GM20431 (cell line): Measurements from ENCODE around the gene PFDN4.

Experiments used
- in situ Hi-C: fragments of 300-500 bp; cut with MseI, MboI; formaldehyde crosslinking; loops from one replicate; pipeline ENCODE4 v1.15.0; 2020; ENCODE audit warnings: low sequenced_read_pairs; ENCODE audit not compliant: unreplicated experiment

Gene PFDN4, protein sequence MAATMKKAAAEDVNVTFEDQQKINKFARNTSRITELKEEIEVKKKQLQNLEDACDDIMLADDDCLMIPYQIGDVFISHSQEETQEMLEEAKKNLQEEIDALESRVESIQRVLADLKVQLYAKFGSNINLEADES

DNA sequence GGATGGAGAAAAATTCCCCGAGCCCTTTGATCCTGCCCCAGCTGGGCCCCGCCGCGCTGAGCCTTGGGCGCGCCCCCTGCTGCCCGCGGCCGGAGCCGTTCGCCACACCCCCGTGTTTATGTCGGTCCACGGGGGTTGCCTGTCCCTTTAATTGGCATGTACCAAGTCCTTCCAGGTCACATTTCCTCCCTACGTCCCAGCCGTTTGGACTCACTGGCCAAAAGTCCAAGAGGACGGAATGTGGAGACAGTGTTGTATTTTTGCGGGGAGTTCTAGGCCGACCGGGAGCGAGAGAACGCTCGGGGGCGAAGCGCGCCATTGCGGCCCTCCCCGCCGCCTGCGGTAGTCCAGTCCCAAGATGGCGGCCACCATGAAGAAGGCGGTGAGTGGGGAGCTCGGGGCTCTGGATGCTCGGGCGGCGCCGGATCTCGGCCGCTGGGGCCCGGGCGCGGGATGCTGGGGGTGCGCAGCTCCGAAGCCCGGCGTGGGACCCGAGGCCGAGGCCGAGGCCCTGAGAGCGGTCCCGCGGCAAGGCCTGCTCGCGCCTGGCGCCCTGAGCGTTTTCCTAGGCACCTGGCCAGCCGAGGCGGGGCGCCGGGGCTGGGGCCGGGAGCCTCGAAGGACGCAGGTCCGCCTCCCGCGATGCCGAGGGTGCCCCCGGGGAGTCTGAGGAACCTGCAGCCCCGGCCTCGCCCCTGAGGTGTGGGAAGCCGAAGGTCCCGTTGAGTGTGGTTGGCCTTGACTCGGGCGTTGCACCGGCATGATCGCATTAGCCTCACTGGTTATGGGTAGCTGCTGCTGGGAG lies at the start of gene PFDN4:
Gene PFDN4 (plus strand): TSS at position 345 of the 805 bp plus-strand sequence. CDS start 14 bp downstream, at position 359.
- in situ Hi-C loops = no loop called here

DNA sequence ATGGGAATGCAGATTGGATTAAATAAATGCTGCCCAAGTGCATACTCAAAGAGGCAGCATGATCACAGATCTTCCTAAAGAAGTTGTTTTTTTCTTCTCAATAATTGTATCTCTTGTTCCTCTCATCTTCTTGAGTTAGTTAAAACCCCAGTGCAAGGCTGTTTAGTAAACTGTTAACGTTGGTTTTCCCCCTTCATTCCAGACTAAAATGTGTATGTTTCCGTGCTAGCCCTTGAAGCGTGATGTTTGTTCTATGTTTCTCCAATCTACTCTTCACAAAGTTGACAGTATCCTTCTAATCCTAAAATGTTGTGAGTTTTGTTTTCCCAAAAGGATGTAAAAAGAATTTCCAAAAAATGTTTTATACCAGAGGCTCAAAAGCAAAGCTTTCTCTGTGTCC lies 49.7 kb upstream of the PFDN4 start:
- in situ Hi-C loops = no loop called here

DNA sequence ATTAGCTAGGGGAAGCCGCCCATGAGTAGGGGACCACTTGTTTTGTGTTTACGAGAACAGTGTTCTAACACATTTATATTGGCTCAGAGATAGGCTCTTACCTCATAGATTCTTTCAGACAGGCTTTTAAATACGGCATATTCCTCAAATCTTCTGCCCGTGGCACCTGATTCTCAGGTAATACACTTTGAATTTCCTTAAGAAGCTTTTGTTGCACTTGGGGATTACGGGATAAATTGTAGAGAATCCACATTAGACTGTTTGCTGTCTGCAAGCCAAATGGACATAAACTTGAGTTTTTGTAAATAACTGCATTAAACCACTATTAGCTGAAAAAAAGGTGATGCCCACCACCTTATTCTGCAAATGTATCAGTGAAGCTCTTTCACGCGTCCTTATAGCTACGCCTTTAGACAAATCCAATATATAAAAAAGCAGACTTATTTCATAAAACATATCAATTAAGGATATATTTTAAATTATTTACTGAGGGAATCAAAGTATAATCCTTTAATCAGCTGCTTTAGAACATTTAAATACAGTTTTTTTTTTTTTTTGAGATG lies 49.0 kb upstream of the PFDN4 start:
- in situ Hi-C loops = no loop called here

DNA sequence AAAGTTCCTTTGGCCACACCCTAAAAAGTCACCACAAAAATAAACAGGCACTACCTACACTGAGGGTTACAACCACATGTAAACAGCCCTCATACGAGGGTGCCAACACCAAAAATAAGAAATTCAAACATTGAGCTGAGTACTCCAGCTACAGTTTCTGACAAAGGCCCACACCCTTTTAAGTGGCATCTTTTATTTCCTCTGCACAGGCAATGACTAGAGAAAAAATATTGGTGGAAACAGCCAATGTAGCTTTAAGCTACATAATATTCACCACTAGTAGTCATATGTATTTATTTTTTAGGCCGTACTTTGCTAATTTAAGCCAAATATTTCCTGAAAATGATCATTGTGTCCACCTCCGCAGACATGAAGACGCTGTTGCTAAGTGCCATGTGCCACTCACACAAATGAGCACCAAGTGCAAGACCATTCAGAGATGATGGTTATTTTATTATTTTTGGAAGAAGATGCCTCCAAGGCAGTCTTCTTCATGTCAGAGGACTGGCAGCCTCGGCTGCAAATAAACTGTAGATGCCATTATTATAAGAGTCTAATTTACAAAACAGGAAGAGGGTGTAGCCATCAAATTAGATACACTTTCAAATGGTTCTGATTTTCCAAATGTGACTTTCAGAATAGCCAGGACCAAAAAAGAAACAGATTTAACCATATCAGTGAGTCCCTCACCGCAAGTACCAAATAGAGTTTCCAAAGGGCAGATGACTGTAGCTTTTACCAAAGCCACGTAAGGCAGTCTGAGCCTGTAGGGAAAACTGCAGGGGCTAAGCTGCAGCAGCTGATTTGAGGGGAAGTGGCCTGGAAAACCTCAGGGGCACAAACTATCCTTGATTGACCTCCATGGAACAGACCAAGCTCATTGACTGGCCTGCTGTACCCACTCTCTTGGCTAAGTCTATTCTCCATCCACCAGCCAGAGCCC lies 47.6 kb upstream of the PFDN4 start:
- in situ Hi-C loops = no loop called here

DNA sequence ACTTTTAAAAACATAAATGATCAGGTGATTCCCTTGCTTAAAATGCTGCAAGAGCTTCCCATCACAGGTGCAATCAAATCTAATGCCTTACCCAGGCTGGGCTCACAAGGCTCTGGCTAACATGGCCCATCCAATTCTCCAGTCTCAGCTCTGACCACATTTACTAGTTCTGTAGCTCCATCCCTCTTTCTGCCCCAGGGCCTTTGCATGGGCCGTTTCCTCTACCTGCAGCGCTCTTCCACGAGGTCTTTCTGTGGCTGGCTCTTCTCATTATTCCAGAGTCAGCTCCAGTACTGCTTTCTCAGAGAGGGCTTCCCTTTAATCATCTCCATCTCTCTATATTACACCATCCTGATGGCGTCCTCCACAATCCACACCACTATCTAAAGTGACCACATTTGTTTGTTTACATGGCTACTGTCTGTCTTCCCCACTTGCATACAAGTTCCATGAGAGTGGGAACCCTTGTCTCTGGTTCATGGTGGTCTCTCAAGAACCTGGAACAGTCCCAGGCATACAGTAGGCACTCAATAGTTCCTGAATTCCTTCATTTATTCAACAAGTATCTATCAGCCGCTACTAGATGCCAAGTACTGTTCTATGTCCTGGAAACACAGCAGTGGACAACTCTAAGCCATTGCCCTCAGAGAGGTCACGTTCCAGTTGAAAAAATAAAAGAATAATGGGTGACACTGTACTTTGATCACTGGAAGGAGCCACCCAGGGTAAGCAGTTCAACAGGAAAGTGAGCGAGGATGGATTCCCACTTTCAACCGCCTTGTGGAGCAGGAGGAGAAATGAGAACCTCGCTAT lies 46.7 kb upstream of the PFDN4 start:
- in situ Hi-C loops = no loop called here

DNA sequence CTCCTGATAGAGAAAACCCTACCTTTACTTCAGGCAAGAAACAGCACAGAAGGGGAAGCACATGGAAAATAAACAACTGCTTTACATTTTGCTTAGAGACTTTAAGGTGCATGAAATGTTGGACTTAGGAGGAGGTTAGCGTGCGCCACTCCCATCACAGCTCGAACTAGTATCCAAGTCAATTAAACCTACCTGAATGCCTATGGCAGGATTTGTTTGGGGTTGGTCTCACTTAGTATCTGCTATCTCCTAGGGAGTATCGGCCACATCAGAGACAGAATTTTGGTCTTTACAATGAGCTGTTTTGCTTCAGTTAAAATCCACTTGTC lies 46.1 kb upstream of the PFDN4 start:
- in situ Hi-C loops = no loop called here

DNA sequence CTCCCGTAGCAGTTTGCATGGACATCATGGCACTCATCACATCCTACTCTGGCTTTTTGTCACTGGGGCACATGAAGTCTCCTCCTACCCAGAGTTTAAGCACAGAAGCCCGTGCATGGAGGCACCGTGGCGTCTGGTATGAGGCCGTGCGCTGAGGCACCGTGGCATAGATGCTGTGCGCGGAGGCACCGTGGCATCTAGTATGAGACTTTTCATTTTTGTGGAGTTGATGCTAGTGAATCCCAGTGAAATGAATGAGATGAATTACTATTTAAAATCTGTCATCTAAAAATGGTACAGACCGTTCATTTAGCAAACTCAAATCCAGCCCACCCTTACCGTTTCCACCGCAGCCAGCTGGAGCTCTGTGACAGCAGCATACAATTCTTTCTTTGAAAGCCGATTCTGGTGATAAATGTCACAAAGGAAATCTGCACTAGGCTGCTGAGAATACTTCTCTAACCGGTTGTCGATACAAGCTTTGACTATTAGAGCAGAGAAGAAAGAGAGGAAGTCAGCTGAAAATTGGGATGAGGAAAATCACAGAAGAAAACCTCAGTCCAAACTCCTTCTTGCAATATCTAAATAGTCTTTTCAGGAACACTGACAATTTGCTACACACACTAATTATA lies 45.4 kb upstream of the PFDN4 start:
- in situ Hi-C loops = no loop called here

DNA sequence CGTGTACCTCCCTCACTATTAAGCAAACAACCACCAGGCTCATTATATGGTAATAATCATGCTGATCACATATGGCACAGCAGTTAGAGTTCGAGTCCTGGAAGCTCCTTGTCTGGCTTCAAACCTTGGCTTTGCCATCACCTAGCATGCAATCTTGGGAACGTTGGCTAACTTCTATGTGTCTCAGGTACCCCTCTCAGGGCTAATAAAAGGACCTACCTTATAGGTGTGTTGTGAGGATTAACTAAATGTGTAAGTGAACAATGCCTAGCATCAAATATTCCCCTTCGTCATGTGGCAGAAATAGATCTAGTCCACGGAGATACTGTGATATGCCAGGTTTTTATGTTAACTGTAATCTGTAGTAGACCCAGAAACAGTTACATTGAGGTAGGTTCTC lies 44.5 kb upstream of the PFDN4 start:
- in situ Hi-C loops = no loop called here

DNA sequence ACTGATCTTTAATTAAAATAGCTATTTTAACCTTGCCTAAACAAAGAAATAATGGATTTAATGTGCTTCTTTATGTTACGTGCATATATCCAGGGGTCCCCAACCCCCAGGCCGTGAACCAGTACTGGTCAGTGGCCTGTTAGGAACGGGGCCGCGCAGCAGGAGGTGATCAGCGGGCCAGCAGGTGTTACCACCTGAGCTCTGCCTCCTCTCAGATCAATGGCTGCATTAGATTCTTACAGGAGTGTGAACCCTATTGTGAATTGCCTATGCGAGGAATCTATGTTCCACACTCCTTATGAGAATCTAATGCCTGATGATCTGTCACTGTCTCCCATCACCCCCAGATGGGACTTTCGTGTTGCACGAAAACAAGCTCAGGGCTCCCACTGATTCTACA lies 42.9 kb upstream of the PFDN4 start:
- in situ Hi-C loops = no loop called here

DNA sequence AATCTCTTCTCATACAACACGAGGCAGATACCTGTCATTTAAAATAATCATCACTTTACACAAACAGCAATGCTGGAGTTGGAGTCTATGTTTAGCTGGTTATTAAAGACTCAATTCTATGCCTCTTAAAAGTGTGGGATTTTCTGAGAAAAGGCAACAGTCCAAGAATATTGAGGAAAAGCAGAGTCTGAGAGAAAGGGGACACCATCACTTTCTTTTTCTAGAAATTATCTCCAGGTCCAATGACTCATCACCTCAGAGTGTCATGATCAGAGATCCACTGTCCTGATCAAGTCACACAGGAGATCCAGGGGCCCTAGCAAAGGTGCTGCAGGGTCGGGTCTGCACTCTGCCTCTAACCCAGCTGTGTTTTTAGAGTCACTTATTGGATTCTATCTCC lies 42.1 kb upstream of the PFDN4 start:
- in situ Hi-C loops = no loop called here

DNA sequence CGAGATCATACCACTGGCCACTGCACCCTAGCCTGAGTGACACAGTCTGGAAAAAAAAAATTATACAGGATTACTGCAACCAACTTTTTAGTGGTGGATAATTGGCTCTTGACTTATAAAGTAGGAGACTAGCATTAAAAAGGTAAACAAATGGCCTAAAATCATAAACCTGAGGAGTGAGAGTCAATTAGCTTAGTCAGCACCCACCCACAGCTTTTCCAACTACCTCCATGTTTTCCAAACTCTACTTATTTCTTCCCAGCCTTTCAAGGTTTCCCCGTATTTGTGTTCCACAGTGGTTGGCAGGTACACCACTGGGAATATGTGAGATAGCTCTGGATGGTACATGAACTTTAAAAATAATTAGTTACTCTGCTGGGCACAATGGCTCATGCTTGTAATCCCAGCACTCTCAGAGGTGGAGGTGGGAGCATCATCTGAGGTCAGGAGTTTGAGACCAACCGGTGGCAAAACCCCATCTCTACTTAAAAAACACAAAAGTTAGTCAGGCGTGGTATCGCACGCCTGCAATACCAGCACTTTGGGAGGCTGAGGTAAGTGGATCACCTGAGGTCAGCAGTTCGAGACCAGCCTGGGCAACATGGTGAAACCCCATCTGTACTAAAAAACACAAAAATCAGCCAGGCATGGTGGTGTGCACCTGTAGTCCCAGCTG lies 40.8 kb upstream of the PFDN4 start:
- in situ Hi-C loops = no loop called here

DNA sequence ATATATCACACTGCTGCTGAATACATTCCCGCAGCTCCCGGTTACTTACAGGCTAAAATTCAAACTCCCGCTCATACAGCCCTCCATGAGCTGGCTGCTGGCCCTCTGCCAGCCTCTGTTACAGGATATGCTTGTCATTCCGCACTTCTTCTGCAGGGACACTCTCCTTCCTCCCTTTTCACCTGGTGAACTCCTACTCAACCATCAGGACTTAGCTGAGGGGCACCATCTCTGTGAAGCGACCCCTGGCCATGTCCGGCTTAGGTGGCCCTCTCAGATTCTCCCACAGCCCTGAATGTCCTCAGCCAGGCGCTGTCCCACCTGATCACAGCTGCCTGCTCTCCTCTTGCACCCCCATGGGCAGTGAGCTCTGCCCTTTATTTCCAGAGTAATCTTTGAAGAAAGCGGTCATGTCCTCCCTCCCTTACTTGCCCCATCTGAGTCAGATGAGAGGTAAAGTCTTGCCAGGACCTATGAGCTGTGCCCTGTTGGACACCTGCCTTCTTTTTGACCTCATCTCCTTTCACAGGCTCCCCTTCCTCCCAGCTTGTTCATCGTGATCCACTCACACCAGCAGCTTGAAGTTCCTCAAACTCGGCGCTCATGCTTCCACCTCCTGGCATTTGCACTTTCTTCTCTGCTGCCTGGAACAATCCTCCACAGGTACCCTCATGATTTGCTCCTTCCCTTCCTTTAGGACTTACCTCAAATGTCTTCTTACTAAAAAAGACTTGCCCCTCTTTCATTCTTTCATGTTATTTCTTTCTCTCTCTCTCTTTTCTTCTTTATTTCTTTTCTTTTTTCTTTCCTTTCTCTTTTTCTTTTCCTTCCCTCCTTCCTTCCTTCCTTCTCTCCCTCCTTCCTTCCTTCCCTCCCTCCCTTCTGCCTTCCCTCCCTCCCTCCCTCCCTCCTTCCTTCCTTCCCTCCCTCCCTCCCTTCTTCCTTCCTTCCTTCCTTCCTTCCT lies 39.7 kb upstream of the PFDN4 start:
- in situ Hi-C loops = no loop called here

DNA sequence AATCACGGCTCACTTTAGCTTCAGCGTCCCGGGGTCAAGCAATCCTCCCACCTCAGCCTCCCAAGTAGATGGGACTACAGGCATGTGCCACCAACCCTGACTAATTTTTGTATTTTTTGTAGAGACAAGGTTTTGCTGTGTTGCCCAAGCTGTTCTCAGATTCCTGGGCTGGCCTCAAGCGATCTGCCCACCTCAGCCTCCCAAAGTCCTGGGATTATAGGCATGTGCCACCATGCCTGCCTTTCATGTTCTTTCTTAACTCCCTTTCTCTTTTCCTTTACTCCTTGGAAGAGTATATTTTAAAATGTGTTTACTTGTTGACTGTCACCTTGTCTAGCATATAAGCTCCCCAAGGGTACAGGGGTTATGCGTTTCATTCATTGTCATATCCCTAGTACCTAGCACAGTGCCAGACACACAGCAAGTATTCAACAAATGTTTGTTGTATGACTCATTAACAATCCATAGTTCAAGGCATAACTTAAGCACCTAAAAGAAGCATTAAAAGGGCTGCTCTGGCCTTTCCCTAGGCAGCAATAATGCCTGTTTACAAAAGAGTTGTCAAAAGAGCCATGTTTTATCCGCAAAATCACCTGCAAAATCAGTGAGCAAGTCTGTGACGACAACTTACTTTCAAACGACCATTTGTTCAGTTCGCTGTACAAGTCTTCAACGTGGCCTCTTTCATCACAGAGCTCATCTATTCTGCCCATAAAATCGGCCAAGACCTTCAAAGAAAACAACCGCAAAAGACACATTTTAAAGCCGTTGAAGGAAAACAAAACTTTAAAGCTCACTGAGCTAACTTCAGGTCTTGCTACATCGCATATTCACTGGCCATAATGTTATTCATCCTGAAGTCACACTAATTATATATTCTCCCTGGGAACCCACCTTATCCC lies 38.7 kb upstream of the PFDN4 start:
- in situ Hi-C loops = no loop called here

DNA sequence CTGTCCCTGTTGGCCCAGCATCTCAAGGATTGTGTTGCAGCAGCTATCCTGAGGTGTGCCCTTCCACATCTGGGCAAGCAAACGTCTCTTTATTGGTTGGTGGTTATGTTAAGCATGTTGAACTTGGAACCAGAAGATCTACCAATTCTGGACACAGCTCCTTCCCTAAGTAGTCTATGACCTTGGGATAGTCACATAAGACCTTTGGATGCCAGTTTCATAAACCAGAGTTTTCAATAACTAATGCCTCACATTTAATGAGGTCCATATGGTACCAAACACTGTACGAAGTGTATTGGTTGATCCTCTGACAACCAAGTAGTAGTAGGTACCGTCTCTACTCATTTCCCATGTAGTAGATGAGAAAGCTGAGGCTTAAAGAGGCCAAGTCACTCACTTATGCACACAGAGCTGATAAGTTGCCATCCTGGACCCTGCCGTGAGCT lies 37.8 kb upstream of the PFDN4 start:
- in situ Hi-C loops = no loop called here

DNA sequence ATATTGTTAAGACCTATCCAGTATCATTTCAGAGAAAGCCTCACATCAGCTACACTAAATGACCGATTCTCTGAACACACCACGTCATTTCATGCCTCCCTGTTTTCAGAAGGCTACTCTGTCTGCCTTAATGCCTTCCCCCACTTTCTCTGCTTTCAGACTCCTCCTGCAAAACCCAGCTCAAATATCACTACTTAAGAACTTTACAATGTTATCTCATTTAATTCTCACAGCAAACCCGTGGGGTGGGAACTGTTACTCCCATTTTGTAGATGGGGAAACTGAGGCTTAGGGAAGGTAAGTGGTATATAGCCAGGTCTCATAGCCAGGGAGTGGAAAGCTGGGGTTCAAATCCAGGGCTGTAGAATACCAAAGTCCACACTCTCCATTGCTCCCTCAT lies 36.9 kb upstream of the PFDN4 start:
- in situ Hi-C loops = no loop called here

DNA sequence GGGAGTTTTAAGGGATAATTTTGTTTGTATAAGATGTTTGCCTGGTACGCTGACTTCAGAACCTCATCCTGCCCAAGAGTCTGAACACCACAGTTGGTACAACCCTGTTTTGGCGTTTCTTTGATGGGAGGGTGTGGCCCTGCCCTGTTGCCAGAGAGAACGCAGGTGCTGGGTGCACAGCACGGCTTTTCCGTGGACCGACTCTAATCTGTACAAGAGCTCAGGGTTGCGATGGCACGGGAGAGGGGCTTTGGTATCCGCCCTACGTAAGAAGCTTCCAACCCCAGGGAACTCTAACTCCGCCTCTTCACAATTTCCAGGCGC lies 35.4 kb upstream of the PFDN4 start:
- in situ Hi-C loops = no loop called here
